ENCODE measurements around the gene AKAP13. TPM values are rescaled to one million over a fixed set of nuclear protein-coding genes. Genes with fewer than 3 reads are reported as not detected.
"Not testable (repeated sequence)": the region's sequence is repeated elsewhere in the genome, so short reads cannot be mapped to it uniquely, and the experiment has no call there.

Gene AKAP13
- total RNA-seq, 4 donors from 2014 or later: 105 to 167 (median 129) TPM

GRCh38 chr15:85345196-85345918 is 35.0 kb upstream of the AKAP13 start:
- intact Hi-C loops (cut with DNase I; ENCODE audit: low total_unique reads); H3K4me3 ChIP-seq (ENCODE audit: low read depth, poor library complexity, severe bottlenecking); DNase-seq (ENCODE audit: low spot score in 2 of 2): not testable (repeated sequence)
- 90 to 92% methylated on average over 4 of the region's 4 CpGs for WGBS, 2 donors

DNA sequence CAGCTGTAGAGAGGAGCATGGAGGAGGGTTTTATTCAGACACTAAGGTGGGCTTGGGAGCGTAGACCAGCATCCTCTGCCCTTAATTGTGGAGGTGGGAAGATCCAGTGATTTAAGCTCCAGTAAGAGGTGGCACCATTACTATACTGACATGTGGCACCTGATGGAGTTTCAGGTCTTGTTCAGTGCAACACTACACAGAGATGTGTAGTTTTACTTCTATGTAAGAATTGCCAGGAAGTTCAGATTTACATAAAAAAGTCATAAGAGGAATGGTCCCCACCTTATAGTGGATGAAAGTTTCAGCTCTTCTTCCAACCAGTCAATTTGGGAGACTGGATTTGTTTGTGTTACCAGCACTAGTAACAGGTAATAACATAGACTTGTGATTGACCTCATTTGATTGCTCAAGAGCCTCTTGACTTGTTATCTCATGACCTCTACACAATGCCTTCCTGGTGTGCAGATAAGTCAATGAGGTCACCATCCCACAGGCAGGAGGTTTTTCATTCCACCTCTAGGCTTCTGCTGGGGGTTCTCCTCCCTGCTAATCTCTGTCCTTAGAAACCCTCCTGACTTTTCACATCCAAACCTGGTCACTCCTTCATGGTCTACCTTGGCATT is 33.8 kb upstream of the AKAP13 start:
- not testable (repeated sequence) for H3K4me3 ChIP-seq (ENCODE audit: low read depth, poor library complexity, severe bottlenecking)

DNA sequence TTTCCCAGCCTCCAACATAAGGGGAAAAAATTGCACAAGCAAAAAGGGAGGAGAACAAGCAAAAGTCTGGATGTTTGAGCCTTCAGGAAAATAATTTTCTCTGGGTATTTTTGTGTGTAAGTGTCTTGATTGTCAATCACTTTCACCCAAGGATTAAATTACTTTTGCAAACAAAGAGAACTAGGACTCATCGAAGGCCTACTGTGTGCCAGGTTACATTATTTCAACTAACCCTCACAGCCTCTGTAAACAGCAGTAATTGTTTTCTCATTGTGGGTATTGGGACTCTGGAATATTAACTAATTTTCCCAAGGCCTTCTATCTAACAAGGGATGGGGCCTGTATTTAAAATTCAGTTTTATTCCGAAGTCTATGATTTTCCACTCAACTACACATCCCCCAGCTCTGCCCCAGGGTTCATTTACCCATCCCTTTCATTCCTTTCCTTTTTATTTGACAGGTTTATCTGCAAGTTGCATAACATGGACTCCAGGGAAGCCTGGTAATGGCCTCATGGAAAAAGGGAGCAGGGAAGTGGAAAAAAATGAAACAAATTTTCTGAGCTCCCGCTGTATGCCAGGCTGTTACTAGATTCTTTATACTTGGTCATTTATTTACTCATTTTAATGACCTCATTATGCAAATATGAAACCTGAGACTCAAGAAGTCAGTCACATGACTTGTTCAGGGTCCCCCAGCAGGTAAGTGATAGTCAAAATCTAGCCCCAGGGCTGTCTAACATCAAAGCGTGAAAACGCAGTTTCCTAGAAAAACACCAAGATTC is 32.9 kb upstream of the AKAP13 start:
- H3K4me3 ChIP-seq (ENCODE audit: low read depth, poor library complexity, severe bottlenecking); DNase-seq (ENCODE audit: low spot score in 2 of 2); intact Hi-C loops (cut with DNase I; ENCODE audit: low total_unique reads): not testable (repeated sequence)
- 85 to 92% methylated on average over 5 of the region's 5 CpGs for whole genome bisulfite sequencing, 2 donors

More for the DNA sequence above, 33.8 kb upstream of the AKAP13 start:
- DNase-seq (ENCODE audit: low spot score in 2 of 2); intact Hi-C loops (cut with DNase I; ENCODE audit: low total_unique reads): not testable (repeated sequence)
- 97 to 100% methylated on average over 1 of the region's 1 CpG for WGBS, 2 donors

- H3K4me3 ChIP-seq (ENCODE audit: low read depth, poor library complexity, severe bottlenecking); DNase-seq (ENCODE audit: low spot score in 2 of 2); intact Hi-C loops (cut with DNase I; ENCODE audit: low total_unique reads): not testable (repeated sequence)
- WGBS, 2 donors: 59 to 74% methylated on average over 8 of the region's 8 CpGs
Observed at GRCh38 chr15:85348048-85348766, 32.2 kb upstream of the AKAP13 start.

GRCh38 chr15:85349062-85349461 is 31.3 kb upstream of the AKAP13 start:
- WGBS, 2 donors: 80 to 88% methylated on average over 4 of the region's 4 CpGs
- DNase-seq (ENCODE audit: low spot score in 2 of 2); H3K4me3 ChIP-seq (ENCODE audit: low read depth, poor library complexity, severe bottlenecking); intact Hi-C loops (cut with DNase I; ENCODE audit: low total_unique reads): not testable (repeated sequence)

DNA sequence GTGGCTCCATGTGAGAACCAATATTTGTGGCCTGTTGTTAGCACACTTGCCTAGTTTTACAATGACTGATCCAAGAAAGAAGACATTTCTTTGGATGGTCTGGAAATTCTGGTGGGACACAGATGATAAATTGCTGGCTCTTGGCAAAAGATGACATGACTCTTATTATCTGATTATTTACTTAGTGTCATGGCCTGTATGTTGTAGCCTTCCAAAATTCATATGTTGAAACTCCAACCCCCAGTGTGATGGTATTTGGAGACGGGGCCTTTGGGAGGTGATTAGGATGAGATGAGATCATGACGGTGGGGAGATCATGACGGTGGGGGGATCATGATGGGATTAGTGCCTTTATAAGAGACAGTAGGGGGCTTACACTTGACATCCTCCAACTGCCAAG is 30.0 kb upstream of the AKAP13 start:
- intact Hi-C loops (cut with DNase I; ENCODE audit: low total_unique reads): no loop called here
- TF ChIP-seq CTCF (IDR thresholded peaks at IDR 0.05): no peak
- no peak for TF ChIP-seq POLR2A (IDR thresholded peaks at IDR 0.05)
- no peak overlapping the region for H3K4me3 ChIP-seq (ENCODE audit: low read depth, poor library complexity, severe bottlenecking)
- no peak for DNase-seq (ENCODE audit: low spot score in 2 of 2)
- WGBS, 2 donors: 90 to 92% methylated on average over 3 of the region's 3 CpGs

- DNase-seq (ENCODE audit: low spot score in 2 of 2); intact Hi-C loops (cut with DNase I; ENCODE audit: low total_unique reads); H3K4me3 ChIP-seq (ENCODE audit: low read depth, poor library complexity, severe bottlenecking): not testable (repeated sequence)
- 90 to 92% methylated on average over 8 of the region's 8 CpGs for WGBS, 2 donors
Observed at GRCh38 chr15:85351501-85351900, 28.9 kb upstream of the AKAP13 start.

GRCh38 chr15:85351965-85352364 is 28.4 kb upstream of the AKAP13 start:
- no peak overlapping the region for H3K4me3 ChIP-seq (ENCODE audit: low read depth, poor library complexity, severe bottlenecking)
- no peak for DNase-seq (ENCODE audit: low spot score in 2 of 2)
- intact Hi-C loops (cut with DNase I; ENCODE audit: low total_unique reads): no loop called here
- TF ChIP-seq POLR2A (IDR thresholded peaks at IDR 0.05): no peak
- no peak for TF ChIP-seq CTCF (IDR thresholded peaks at IDR 0.05)
- 96 to 97% methylated on average over 4 of the region's 4 CpGs for WGBS, 2 donors
